ENCODE data around the gene CHN2. TPM values are rescaled to one million over a fixed set of nuclear protein-coding genes. Genes with fewer than 3 reads are reported as not detected.
A peak's percentile ranks its signal among the peaks of the same experiment; 100 is the strongest.

Gene CHN2
- 1 to 10 TPM; 4.1 to 4.8 TPM for total RNA-seq
- long read RNA-seq, partial matches to known transcripts = 0 of 1 reads
- long read RNA-seq, other reads (novel, unspliced or antisense) = 1 of 1 reads

DNA sequence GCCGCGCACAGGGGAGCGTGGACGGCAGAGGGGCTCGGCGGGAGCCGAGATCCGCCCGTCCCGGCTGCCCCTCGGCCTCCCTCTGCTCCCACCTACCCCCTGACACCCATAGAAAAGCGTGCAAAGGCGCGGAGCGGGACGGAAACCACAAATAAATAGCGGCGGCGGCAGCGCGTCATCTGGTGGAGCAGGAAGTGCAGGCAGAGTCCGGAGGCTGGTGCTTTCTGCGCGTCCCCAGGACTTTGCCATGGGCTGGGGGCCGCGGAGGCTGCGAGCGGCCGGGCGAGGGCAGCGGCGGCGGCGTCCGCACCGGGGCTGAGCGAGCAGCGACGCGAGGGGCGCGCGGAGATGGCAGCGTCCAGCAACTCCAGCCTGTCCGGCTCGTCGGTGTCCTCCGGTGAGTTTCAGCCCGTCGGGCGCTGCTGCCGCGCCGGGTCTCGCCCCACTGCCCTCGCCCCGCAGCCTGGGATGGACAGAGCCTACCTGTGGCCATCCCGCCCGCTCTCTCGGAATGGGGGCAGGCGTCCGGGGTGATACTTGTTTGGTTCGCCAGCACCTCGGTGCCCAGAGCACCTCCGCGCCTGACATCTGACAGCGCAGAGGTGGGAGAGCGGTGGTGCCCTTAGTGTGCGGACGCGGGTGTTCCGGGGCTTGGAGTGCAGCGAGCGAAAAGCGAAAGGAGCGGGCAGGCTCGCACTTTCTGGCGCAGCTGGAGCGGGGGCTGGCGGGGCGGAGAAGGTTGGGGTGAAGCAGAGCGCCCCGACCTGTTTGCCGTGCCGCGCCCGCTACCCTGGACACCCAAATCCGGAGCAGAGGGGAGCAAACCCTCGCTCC lies at the start of gene CHN2:
Gene CHN2, plus strand, starts transcription at position 182 of the 834 bp plus-strand sequence.
- peak; percentile 61 for DNase-seq
- peak; percentile 75 to 86 for ATAC-seq
- intact Hi-C loops (cut with DNase I) = no loop called here

DNA sequence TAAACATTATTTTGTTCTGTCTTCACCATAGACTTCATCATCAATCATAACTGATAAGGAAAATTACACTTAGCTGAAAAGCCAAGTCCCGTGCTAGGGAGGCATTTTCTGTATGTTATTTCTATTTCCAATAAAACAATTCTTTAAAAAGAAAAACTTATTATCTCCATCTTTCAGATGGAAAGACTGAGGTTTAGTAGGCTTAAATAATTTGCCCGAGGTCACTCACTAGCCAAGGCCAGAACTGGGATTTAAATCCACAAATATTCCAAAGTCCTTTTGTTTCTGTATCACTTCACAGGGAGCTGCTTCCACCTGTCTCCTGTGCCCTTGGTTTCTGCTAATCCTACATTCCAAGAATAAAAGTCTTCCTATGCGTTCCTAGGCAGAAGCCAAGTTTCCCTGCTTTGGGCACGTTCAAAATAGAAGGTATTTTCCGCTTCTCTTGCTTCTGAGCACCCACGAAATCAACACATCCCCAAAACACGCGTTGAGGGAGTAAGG lies 49.0 kb upstream of the CHN2 start:
- ATAC-seq = no peak
- no peak for DNase-seq
- intact Hi-C loops (cut with DNase I) = no loop called here

DNA sequence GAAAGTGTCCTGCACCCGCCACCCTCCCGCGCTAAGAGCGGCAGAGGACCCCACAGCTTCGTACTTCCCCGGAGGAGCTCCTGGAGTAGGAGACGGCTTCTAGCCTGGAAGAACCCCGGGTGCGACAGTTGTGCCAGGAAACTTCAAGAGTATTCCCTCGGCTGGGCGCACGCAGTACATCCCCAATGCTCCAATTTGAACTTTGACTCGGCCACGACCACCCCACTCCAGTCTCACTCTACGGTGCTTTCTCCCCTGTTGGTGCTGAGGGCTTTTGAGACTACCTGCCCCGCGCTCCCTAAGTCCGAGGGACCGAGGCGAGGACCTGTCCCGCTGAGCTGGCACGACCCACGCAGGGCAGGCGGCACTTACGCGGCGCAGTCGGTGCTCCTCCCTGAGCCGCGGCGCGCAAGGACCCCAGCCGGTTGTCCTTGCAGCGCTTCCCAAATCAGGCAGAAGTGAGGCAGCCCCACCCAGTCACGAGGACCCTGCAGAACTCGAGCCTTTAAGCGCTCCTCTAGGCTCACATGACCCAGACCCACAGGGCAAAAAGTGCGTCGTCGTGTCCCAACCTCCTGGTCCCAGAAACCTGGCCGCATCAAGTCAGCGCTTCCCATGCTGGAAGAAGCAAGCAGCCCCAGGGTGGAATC lies 48.4 kb upstream of the CHN2 start, which contains the start of gene CPVL:
Gene CPVL, minus strand, starts transcription at position 481 of the 650 bp plus-strand sequence. CDS start 25,476 bp downstream, outside the sequence.
- DNase-seq (peak; percentile 56), ATAC-seq (peak; percentile 74 to 85)
- intact Hi-C loops (cut with DNase I) = no loop called here

DNA sequence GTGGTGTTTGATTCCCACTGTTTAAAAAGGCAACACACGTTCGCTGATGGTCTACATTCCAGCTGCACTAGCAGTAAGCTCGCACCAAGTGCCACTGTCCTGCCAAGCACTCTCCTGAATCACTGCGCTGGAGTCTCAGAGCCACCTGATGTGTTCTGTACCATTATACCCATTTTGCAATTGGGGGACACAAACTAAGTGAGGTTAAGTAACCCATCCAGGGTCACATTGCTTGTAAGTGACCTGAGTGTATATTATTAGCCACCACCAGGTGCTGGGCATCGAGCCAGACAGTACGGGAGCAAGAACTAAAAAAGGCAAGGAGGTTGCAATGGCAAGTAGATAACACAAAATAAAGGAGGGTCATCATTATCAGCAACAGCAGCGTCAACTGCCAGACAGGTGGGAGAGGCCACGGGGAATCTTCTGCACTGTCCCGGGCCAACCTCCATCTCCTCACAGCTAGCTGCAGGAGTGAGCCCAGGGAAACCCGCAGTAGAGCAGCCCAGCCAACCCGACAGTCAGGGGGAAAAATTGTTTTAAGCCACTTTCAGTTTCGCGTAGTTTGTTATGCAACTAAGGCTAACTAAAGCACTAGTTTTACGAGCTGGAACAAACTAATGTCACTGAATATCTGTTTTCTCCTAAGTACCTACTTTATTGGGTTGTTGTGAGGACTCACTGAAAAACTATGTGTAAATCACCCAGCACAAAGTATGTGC lies 47.5 kb upstream of the CHN2 start:
- ATAC-seq = peak in 1 of 2 donors; percentile 60
- intact Hi-C loops (cut with DNase I) = no loop called here
- DNase-seq = peak; percentile 29

DNA sequence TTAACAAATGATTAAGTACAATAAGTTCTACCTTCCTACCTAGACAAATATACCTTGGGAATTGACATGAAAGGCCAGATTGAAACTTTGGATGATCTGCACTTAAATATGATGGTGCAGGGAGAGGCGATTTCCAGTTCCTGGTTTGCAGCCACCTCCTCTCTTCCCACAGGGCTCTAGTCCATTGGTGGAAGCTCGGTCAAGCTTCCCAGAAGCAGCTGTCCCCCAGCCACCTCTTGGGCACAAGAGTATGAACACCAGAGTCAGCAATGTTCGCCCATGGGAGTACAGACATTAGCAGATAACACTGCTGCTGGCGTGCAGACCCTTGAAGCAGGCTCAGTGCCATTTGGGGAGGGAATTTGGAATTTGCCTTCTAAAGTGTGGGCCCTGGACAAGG lies 46.8 kb upstream of the CHN2 start:
- ATAC-seq (peak in 1 of 2 donors; percentile 30), DNase-seq (no peak)
- intact Hi-C loops (cut with DNase I) = no loop called here

DNA sequence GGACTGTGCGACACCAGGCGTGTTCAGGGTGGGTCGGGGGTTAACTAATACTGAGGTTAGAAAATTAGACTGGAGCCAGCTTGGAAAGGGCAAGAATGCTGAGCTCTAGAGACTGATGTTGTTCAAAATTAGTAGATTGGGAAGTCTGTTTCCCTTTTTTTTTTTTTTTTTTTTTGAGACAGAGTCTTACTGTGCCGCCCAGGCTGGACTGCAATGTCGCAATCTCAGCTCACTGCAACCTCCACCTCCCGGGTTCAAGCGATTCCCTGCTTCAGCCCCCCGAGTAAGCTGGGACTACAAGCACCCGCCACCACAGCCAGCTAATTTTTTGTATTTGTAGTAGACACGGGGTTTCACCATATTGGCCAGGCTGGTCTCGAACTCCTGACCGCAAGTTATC lies 45.5 kb upstream of the CHN2 start:
- DNase-seq (no peak), ATAC-seq (no peak)
- intact Hi-C loops (cut with DNase I) = no loop called here

DNA sequence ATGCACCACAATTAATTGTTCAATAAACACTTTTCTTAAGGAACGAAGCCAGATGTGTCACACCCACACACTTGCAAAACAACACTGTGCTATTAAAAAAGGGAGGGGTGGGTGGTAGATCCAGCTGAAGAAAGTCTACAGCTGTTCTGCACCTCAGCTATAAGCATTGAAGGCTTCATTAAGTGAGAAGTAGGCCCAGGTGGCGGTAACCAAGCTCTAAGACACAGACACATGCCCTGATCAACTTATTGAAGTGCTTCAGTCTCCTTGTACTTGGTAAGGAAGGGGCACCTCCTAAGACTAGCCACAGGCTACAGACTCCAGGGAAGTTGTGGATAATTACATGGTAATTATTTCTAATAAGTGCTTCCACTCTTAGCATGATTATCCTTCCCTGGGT lies 43.7 kb upstream of the CHN2 start:
- ATAC-seq (no peak), DNase-seq (no peak)
- intact Hi-C loops (cut with DNase I) = no loop called here

DNA sequence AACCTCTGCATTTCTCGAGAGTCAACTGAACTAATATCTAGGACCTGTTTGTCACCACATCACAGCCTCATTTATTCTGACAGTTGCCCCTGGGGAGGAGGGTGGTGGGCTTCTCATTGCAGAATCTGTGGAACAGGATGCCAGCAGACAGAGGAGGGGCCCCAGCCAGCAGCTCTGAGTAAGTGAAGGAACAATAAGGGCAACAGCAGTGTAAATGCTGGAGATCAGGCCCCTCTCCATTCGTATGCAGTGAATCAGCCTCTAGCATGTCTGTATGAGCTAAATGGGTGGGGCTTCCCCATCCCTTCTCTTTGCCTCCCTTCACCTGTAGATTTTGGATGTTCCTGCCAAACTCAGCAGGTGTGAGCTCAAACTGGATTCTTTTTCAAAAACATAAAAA lies 40.5 kb upstream of the CHN2 start:
- intact Hi-C loops (cut with DNase I) = no loop called here
- DNase-seq = no peak
- ATAC-seq = no peak

DNA sequence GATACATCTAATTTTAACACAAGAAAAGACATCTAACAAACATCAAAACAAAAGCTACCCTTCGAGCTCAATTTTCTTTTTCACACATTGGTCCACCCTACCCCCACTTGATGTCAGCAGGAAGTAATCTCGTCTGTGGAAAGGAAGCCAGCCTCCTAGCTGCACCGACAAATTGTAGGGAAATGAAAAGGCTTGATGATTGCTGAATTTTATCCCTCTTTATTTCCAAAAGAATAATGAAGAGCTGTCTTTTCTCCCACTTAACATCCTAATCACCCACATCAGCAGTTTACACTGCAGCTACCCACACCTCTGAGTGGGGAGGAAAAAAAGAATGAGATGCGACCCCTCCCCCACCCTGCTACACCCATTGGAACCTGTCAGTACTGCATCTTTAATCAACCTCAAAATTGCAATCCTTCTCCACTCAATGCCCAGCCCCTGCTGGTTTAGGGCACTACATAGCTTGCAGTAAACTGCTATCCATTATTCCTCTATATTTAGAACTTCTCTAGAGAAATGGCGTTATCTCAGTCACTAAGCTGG lies 37.6 kb upstream of the CHN2 start:
- no peak for ATAC-seq
- no peak for DNase-seq
- intact Hi-C loops (cut with DNase I) = no loop called here

DNA sequence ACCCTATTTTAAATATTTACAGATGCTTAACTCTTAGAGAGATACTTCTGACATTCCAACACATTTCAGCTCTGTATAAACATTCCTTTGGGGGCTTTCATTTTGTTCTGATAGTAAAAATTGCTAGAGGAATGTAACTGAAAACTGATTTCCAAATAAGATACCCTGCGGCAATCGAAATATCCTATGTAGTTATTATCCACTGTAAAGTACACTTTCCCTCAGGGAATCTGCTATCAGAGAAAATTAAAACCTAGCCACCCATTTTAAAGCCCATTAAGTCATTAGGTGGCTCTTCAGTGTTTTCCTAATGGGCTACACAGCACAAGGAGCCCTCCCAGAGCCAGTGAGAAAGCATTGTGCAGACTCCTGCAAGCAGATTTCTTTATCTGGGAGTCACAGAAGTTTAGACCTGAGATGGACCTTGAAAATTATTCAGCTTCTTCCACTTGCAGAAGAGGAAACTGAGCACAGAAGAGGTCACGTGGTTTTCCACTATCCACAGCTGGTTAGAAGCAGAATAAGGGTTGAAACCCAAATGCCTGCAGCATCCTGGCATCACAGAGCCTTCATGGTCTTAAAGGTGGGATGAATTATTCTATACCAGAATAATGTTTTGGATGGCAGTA lies 35.7 kb upstream of the CHN2 start:
- DNase-seq = no peak
- no peak for ATAC-seq
- intact Hi-C loops (cut with DNase I) = no loop called here

DNA sequence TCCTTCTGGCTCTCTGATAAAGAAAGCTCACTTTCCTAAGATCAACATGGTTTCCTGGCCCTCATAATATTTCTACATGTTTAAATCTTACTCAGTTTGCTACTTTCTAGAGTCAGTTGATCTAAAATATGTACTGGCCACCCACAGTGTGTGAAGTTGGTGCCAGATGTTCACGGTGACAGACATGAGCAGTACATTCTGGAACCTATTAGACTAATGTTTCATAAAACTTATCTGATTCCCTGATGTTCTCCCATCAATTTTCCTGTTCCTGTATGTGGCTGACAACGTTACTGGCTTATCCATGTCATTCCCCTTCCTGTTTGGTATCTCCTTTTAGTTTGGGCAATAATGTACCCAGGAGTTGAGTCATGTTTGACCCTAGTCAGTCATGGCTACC lies 34.5 kb upstream of the CHN2 start:
- no peak for ATAC-seq
- no peak for DNase-seq
- intact Hi-C loops (cut with DNase I) = no loop called here

DNA sequence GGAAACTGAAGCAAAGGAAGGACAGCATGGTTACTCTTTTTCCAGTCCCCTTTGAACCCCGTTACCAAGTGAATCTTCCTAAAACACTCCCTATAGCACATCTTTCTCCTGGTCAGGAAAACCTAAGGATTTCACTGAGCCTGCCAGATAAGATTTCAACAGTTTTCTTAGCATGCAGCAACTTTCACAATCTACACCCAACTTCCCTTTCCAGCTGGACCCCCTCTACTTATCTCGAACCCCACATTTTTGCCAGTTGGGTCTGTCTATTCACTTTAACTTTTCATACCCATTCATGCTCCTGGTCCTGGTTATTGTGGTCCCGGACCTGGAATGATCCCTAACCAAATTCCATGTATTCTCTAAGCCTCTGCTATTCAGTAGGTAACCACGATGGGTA lies 33.3 kb upstream of the CHN2 start:
- no peak for ATAC-seq
- no peak for DNase-seq
- intact Hi-C loops (cut with DNase I) = no loop called here

DNA sequence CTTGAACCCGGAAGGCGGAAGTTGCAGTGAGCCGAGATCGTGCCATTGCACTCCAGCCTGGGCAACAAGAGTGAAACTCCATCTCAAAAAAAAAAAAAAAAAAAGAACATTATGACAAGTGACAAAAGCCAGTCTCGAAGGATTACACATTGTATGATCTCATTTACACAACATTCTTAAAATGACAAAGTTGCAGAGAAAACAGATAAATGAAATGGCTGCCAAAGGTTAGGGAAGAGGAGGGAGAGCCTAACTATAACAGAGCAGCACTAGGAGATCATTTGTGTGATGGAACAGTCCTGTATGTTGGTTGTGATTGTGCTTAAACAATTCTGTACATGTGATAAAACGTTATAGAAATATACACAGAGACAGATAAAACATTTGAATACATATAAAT lies 32.0 kb upstream of the CHN2 start:
- DNase-seq = no peak
- no peak for ATAC-seq
- intact Hi-C loops (cut with DNase I) = no loop called here

DNA sequence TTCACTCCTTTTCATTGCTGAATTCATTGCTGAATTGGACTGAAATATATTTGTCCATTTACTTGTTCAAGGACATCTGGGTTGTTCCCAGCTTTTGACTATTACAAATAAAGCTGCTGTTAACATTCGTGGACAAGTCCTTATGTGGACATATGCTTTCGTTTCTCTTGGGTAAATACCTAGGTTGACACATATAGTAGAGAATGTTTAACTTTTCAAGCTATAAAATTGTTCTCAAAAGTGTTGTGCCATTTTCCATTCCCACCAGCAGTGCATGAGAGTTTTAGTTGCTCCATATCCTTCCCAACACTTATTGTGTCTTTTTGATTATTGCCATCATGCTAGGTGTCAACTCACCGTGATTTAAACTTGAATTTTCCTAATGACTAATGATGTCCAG lies 30.7 kb upstream of the CHN2 start:
- DNase-seq (no peak), ATAC-seq (no peak)
- intact Hi-C loops (cut with DNase I) = no loop called here

DNA sequence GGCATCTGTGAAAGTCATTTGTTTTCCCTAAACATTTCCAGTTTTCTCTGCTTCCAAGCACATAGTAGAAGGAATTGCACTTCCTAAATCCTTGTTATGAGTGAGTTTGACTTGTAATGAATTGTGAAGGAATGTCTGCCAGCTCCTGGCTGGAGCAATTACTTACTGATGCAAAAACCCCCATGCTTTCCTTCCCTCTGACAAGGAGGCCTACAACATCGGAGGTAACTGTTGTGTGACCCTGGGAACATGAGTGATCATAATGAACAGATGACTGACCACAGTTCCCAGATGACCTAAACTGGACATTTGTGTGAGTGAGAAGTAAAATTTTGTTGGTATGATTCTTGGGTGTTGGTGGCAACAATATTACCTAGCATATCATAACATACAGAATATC lies 26.9 kb upstream of the CHN2 start:
- ATAC-seq (no peak), DNase-seq (no peak)
- intact Hi-C loops (cut with DNase I) = no loop called here

DNA sequence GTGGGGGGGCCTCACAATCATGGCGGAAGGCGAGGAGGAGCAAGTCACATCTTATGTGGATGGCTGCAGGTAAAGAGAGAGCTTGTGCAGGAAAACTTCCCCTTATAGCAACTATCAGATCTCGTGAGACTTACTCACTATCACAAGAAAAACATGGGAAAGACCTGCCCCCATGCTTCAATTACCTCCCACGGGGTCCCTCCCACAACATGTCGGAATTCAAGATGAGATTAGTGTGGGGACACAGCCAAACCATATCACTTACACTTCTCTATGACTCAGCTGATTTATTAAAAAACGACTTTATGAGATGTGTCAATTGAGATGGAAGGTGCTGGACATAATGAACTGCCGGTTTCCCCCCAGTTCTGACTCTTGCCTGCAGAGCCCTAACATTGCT lies 23.8 kb upstream of the CHN2 start:
- DNase-seq (no peak), ATAC-seq (no peak)
- intact Hi-C loops (cut with DNase I) = no loop called here

DNA sequence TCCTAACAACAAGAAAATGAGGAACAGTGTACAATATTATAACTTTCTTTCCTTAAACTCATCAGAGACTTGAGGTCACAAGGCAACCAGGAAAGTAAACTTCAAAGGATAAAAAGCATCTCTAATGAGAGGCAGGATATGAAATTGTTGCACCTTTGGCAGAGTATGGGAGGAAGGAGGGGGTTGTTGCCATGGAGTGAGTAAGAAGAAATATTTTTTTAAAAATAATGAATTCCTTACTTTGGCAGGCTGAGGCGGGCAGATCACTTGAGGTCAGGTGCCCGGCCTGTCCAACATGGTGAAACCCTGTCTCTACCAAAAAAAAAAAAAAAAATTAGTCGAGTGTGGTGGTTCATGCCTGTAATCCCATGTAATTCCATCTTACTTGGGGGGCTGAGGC lies 21.1 kb upstream of the CHN2 start:
- ATAC-seq = peak in 1 of 2 donors; percentile 82
- DNase-seq = no peak
- intact Hi-C loops (cut with DNase I) = no loop called here

DNA sequence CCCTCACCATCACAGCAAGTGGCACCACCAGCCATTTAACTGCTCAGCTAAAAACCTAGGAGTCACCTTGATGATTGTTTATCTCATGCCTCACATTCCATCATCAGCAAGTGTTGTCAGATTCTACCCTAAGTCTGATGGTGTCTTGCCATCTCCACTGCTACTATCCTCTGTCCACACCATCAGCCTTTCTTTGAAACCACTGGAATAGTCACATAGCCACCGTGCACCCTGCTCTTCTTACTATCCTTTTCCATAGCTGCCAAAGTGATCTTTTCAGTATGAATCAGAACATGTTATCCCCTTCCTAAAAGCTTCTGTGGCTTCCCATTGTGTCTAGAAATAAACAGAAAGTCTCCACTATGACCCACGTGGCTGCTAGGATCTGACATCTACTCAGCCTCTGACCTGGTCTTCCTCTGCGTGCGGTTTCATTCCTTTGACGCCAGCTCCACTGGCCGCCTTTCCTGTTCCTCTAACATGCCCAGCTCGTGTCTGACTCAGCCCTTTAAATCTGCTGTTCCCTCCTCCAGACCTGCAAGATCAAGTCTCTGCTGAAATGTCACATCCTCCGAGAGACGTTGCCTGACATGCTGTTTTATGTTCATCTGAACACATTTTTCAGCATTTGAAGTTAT lies 16.5 kb upstream of the CHN2 start:
- intact Hi-C loops (cut with DNase I) = no loop called here
- ATAC-seq (peak; percentile 78 to 90), DNase-seq (peak; percentile 69)

DNA sequence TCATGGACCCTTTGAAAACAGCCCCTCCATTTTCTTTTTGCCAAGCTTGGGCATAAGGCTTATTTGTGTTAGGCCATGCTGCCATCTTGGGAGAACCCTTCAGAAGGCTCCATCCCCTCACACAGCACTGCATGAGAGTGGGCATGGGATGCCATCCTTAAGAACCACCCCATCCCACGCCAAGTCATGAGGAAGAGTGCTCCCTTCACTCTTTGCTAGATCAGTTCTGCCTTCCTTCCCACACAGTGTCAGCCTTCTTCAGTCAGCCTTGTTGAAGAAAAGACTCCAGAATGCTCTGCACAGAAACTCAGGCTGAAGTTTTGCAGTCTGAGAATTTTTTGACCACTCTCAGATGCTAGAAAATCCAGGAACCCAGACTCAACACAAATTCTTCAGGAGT lies 15.5 kb upstream of the CHN2 start:
- ATAC-seq (no peak), DNase-seq (no peak)
- intact Hi-C loops (cut with DNase I) = no loop called here
